Chondrocyte (in vitro differentiated cells): ENCODE results near the gene CORO1A. TPM values are rescaled to one million over a fixed set of nuclear protein-coding genes. Genes with fewer than 3 reads are reported as not detected.

Experiments used
- DNase-seq: peaks from one replicate; pipeline ENCODE4 v3.0.0; 2021; ENCODE audit warnings: mixed read lengths, low spot score
- H3K27ac Mint-ChIP-seq: one replicate; pipeline ENCODE4 v1.8.0; 2021; ENCODE audit warnings: mild to moderate bottlenecking, moderate library complexity, mixed read lengths; ENCODE audit not compliant: unreplicated experiment
- H3K27me3 Mint-ChIP-seq: 2 replicates; pipeline ENCODE4 v1.8.0; 2021; ENCODE audit warnings: low read depth, mixed read lengths
- H3K36me3 Mint-ChIP-seq: 2 replicates; pipeline ENCODE4 v1.8.0; 2021; ENCODE audit warnings: low read depth, mixed read lengths
- H3K4me1 Mint-ChIP-seq: 2 replicates; pipeline ENCODE4 v1.8.0; 2021; ENCODE audit warnings: low read depth, mild to moderate bottlenecking, mixed read lengths
- H3K4me3 Mint-ChIP-seq: one replicate; pipeline ENCODE4 v1.8.0; 2021; ENCODE audit warnings: mild to moderate bottlenecking, moderate library complexity, mixed read lengths; ENCODE audit not compliant: unreplicated experiment
- H3K9me3 Mint-ChIP-seq: 2 replicates; pipeline ENCODE4 v1.8.0; 2021; ENCODE audit warnings: low read depth, mixed read lengths
- total RNA-seq: library from RNA; stranded (reverse); gene quantifications from 3 replicates; pipeline ENCODE4 v1.2.1, GENCODE V29; 2021
- TF ChIP-seq, protein P1 (sequence below): fragments of 200-600 bp; sonication (generic); IDR thresholded peaks from 2 replicates; pipeline ENCODE4 v1.5.0; 2021; ENCODE audit warnings: antibody characterized with exemption, mild to moderate bottlenecking, moderate library complexity

CORO1A gene
- total RNA-seq, 1 donor from 2014 or later: 3.0 TPM

DNA sequence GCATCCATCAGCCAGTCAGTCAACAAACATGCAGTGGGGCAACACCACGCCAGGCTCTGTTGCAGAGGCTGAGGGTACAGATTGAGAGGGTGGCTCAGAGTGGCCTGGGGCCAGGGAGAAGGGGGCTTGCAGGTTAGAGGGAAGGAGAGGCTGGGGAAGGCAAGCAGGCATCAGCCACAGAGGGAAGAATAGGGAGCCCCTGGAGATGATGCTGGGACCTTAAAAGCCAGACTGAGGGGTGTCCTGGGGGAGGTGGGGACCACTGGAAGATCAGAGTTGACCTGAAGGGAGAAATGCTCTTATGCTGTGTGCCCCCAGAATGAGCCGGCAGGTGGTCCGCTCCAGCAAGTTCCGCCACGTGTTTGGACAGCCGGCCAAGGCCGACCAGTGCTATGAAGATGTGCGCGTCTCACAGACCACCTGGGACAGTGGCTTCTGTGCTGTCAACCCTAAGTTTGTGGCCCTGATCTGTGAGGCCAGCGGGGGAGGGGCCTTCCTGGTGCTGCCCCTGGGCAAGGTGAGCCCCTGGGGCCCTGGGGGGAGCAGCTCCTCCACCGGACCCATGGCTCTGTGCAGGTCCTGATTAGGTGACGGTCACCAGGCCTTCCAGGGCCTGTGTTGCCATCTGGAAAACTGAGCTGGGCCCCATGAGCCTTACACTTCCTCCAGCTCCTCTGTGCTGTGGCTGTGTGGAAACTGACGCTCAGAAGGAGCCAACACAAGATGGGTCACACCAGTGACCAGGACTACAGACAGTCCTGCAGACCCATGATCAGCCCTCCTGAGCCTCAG is 1.7 kb downstream of the CORO1A start:
- DNase-seq: no peak
- TF ChIP-seq, protein P1, sequence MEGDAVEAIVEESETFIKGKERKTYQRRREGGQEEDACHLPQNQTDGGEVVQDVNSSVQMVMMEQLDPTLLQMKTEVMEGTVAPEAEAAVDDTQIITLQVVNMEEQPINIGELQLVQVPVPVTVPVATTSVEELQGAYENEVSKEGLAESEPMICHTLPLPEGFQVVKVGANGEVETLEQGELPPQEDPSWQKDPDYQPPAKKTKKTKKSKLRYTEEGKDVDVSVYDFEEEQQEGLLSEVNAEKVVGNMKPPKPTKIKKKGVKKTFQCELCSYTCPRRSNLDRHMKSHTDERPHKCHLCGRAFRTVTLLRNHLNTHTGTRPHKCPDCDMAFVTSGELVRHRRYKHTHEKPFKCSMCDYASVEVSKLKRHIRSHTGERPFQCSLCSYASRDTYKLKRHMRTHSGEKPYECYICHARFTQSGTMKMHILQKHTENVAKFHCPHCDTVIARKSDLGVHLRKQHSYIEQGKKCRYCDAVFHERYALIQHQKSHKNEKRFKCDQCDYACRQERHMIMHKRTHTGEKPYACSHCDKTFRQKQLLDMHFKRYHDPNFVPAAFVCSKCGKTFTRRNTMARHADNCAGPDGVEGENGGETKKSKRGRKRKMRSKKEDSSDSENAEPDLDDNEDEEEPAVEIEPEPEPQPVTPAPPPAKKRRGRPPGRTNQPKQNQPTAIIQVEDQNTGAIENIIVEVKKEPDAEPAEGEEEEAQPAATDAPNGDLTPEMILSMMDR: no peak

GRCh38 chr16:30185683-30186421 is 2.5 kb downstream of the CORO1A start:
- Mint-ChIP-seq H3K27me3 (no peaks in the 10 kb centered on the region), H3K4me3 (no peak overlapping the region), H3K4me1 (peaks cover 9% of the 10 kb centered on the region), H3K36me3 (no peaks in the 10 kb centered on the region), H3K9me3 (no peaks in the 10 kb centered on the region), H3K27ac (no peak overlapping the region)
- TF ChIP-seq, protein P1: no peak
- DNase-seq: no peak

More for the DNA sequence above, 1.7 kb downstream of the CORO1A start:
- Mint-ChIP-seq H3K27ac (no peak overlapping the region), H3K4me3 (no peak overlapping the region), H3K27me3 (no peaks in the 10 kb centered on the region), H3K4me1 (peaks cover 9% of the 10 kb centered on the region), H3K9me3 (no peaks in the 10 kb centered on the region), H3K36me3 (no peaks in the 10 kb centered on the region)

DNA sequence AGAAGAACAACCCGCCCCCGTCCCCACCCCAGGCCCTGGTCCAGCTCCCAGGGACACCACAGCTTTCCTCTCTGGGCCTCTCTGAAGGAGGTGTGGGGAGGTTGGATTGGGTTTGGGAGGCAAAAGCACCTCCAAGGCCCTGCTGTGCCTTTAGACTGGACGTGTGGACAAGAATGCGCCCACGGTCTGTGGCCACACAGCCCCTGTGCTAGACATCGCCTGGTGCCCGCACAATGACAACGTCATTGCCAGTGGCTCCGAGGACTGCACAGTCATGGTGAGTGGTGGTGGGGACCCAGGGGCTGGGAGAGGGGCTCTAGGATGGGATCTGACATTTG is 3.0 kb downstream of the CORO1A start:
- H3K4me3 Mint-ChIP-seq: no peak overlapping the region
- H3K27me3 Mint-ChIP-seq: no peaks in the 10 kb centered on the region
- peaks cover 9% of the 10 kb centered on the region for H3K4me1 Mint-ChIP-seq
- TF ChIP-seq, protein P1: no peak
- DNase-seq: no peak
- no peaks in the 10 kb centered on the region for H3K36me3 Mint-ChIP-seq
- no peak overlapping the region for H3K27ac Mint-ChIP-seq
- no peaks in the 10 kb centered on the region for H3K9me3 Mint-ChIP-seq

- Mint-ChIP-seq H3K36me3 (no peaks in the 10 kb centered on the region), H3K9me3 (no peaks in the 10 kb centered on the region), H3K4me3 (no peak overlapping the region), H3K27me3 (no peaks in the 10 kb centered on the region), H3K4me1 (peaks cover 9% of the 10 kb centered on the region), H3K27ac (no peak overlapping the region)
- peak; percentile 92 for DNase-seq
- TF ChIP-seq, protein P1: peak; percentile 70
These were observed 3.6 kb downstream of the CORO1A start for GRCh38 chr16:30186782-30187555.

- no peak for DNase-seq
- Mint-ChIP-seq H3K4me1 (peaks cover 9% of the 10 kb centered on the region), H3K4me3 (no peak overlapping the region), H3K9me3 (no peaks in the 10 kb centered on the region), H3K27me3 (no peaks in the 10 kb centered on the region), H3K36me3 (no peaks in the 10 kb centered on the region), H3K27ac (no peak overlapping the region)
- TF ChIP-seq, protein P1: peak; percentile 22
These were observed 4.1 kb downstream of the CORO1A start for GRCh38 chr16:30187556-30187865.
